GM12892 (cell line): ENCODE results near the gene NPAS3.

ENCODE experiments used
- DNase-seq: peaks from one replicate; pipeline ENCODE4 v3.0.0; 2011; ENCODE audit not compliant: insufficient read length
- FAIRE-seq: peaks from 2 replicates; lab custom pipeline; 2011; peaks lifted over from hg19 to GRCh38; lab: Jason Lieb, UNC
- POLR2A ChIP-seq: IDR thresholded peaks from 2 replicates; pipeline ENCODE4 v1.6.1; 2011; ENCODE audit warnings: low read depth, low read length, control low read depth
- POLR2AphosphoS5 ChIP-seq: IDR thresholded peaks from 2 replicates; pipeline ENCODE4 v1.6.1; 2011; ENCODE audit warnings: low read depth, low read length, control low read depth
- TAF1 ChIP-seq: IDR thresholded peaks from 2 replicates; pipeline ENCODE4 v1.6.1; 2011; ENCODE audit warnings: low read depth, mild to moderate bottlenecking, control low read depth, low read length, borderline replicate concordance

NPAS3 gene

GRCh38 chr14:33461036-33461435 is 522.4 kb downstream of the NPAS3 start:
- FAIRE-seq (no peak), DNase-seq (no peak)
- no peak for TF ChIP-seq POLR2A
- TF ChIP-seq POLR2AphosphoS5, result no peak
- TF ChIP-seq TAF1, result no peak

GRCh38 chr14:33463731-33464130 is 525.1 kb downstream of the NPAS3 start:
- FAIRE-seq (no peak), DNase-seq (no peak)
- TF ChIP-seq TAF1, result no peak
- TF ChIP-seq POLR2A, result no peak

- TF ChIP-seq POLR2AphosphoS5, result no peak
- no peak for TF ChIP-seq TAF1
- no peak for TF ChIP-seq POLR2A
- FAIRE-seq (no peak), DNase-seq (no peak)
These were observed 525.7 kb downstream of the NPAS3 start for GRCh38 chr14:33464254-33464962.

GRCh38 chr14:33465846-33466700 is 527.4 kb downstream of the NPAS3 start:
- FAIRE-seq (no peak), DNase-seq (no peak)
- no peak for TF ChIP-seq POLR2AphosphoS5
- no peak for TF ChIP-seq POLR2A
- TF ChIP-seq TAF1, result no peak

- no peak for TF ChIP-seq POLR2A
- no peak for TF ChIP-seq POLR2AphosphoS5
- TF ChIP-seq TAF1, result no peak
- DNase-seq (no peak), FAIRE-seq (no peak)
These were observed 529.3 kb downstream of the NPAS3 start for GRCh38 chr14:33467971-33468370.

GRCh38 chr14:33469898-33470297 is 531.2 kb downstream of the NPAS3 start:
- DNase-seq (no peak), FAIRE-seq (no peak)
- TF ChIP-seq POLR2AphosphoS5, result no peak
- no peak for TF ChIP-seq POLR2A
- no peak for TF ChIP-seq TAF1

GRCh38 chr14:33471776-33472175 is 533.1 kb downstream of the NPAS3 start:
- FAIRE-seq (no peak), DNase-seq (no peak)
- no peak for TF ChIP-seq TAF1
- TF ChIP-seq POLR2A, result no peak
- no peak for TF ChIP-seq POLR2AphosphoS5

GRCh38 chr14:33475623-33476022 is 536.9 kb downstream of the NPAS3 start:
- DNase-seq (no peak), FAIRE-seq (peak; percentile 42)
- TF ChIP-seq TAF1, result no peak
- TF ChIP-seq POLR2AphosphoS5, result no peak
- no peak for TF ChIP-seq POLR2A

- no peak for FAIRE-seq
- no peak for DNase-seq
- TF ChIP-seq TAF1, result no peak
- TF ChIP-seq POLR2A, result no peak
- no peak for TF ChIP-seq POLR2AphosphoS5
These were observed 539.1 kb downstream of the NPAS3 start for GRCh38 chr14:33477797-33478196.

GRCh38 chr14:33480071-33480886 is 541.6 kb downstream of the NPAS3 start:
- FAIRE-seq (no peak), DNase-seq (no peak)
- TF ChIP-seq POLR2A, result no peak
- no peak for TF ChIP-seq POLR2AphosphoS5
- no peak for TF ChIP-seq TAF1

GRCh38 chr14:33480887-33481184 is 542.2 kb downstream of the NPAS3 start:
- FAIRE-seq (no peak), DNase-seq (no peak)
- TF ChIP-seq POLR2A, result no peak
- no peak for TF ChIP-seq TAF1
- no peak for TF ChIP-seq POLR2AphosphoS5

- TF ChIP-seq POLR2AphosphoS5 (no peak), POLR2A (no peak), TAF1 (no peak)
- no peak for DNase-seq
- no peak for FAIRE-seq
These were observed 544.4 kb downstream of the NPAS3 start for GRCh38 chr14:33483110-33483509.
